GM18502 (cell line): ENCODE results near the gene TUBG2.

Experiments used
- ATAC-seq: cut with Tn5 transposase; IDR thresholded peaks from one replicate; pipeline ENCODE4 v1.9.1; 2021; ENCODE audit warnings: mild to moderate bottlenecking; ENCODE audit not compliant: unreplicated experiment, poor library complexity

TUBG2 gene

DNA sequence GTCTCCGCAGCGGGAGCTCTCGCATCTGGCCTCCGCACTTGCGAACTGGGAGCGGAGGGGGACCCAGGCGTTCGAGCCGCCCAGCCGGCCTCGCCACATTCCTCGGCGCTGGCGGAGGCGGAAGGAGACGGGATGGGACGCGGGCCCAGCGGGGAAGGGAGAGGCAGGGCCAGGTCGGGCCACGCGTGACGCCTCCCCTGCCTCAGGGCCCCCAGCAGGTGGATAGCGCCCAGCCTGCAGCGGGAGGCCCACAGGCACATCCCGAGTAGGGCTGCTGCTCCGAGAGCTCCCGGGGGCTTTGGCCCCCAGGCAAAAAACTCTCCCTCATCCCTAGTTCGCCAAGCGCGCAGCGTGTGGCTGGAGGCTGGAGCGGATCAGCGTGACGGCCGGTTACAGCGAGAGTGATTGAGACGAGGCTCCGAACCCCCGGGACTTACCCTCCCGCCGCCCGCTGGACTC, 16.9 kb downstream of the TUBG2 start:
- no peak for ATAC-seq

DNA sequence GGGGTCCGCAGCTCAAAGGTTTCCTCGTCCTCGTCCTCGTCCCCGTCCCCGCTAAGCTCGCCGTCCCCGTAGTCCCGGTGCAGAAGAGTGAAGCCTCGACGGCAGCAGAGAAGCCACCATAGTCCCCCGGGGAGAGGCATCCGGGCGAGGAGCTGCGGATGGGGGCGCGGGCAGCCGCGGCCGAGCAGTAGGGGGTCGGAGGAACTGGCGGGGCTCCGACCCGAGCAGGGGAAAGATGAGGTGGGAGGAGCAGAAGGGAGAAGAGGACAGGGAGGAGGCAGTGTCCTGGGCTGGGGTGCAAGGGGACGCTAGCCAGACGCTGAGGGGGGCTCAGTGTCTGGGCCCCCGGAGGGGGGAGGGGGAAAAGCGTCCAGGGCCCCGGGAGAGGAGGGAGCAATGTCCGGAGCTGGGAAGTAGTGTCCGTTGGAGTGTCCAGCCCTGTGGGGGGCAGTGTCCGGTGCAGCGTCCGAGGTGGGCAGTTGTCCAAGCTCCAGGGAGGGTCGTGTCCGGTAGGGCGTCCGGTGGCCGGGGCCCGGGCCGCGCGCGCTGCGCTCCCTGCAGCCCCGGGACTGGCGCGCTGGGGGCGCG, 17.4 kb downstream of the TUBG2 start, which contains the start of gene PLEKHH3:
Gene PLEKHH3 (minus strand): TSS at position 571 of the 588 bp plus-strand sequence. CDS start 431 bp downstream, at position 140.
- ATAC-seq, result no peak

DNA sequence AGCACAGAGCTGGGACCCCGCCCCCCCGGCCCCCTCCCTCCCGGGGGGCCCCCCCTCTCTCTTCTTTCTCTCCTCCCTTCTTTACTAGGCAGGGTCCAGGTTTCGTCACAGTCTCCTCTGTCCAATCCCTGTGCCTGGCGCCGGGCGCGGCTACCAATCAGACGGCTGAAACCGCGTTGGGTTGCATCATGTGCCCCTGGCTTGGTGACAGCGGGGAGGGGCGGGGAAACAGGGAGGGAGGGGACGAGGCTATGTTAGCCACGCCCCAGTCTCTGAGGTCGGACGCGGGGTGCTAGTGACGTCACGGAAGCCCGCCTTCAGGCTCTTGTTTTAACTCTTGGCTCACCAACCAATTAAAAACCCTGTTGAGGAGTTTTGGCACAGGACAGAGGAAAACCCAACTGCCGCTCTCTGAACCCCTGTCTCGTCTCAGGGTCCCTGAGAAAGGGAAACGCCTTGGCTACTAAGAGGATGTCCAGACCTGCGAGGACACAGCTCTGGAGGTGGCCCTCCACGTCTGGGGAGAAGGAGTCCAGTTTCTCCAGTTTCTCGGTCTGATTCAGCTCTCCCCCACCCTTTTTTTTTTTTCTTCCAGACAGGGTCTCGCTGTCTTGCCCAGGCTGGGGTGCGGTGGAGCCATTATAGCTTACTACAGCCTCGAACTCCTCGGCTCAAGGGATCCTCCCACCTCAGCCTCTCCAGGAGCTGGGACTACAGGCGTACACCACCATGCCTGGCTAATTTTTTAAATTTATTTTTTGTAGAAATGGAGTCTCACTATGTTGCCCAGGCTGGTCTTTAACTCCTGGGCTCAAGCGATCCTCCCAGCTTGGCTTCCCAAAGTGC, 18.2 kb downstream of the TUBG2 start:
- peak; percentile 55 for ATAC-seq

DNA sequence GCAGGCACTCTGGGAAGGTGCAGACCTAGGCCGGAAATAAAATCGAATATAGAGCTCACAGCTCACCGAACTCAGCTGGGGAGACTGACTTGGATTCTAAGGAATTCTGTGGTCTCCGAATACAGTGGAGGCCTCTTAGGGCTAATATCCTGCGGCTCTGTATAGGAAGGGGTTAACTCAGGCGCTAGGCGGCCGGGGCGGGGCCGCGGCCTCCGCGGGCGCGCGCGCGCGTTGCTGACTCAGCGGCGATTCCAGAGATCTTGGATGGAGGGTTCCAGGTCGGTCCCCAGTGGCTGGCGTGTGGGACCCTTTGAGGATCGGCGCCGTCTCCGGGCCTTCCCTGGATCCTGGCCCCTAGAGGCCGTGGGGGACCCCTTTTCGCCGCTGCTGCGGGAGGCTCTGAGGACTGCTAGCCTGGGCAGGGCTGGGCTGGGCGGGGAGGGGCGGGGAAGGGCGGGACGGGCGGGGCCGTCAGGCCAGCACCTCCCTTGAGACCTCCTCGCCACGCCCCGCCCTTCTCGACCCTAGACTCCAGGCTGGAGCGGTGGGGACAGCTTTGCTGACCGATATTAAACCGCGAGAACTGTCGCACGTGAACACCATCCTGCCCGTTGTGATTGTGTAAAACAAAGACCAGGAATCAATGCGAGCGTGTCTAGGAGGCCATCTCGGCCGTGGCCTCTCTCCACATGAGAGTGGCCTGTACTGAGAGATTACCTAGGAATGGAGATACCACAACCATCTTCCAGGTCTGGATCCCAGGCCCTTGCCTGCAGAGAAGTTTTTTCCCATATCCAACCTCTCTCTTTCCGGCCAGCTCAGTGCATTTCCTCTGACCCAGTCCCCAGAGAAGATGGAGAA, 19.1 kb downstream of the TUBG2 start:
- ATAC-seq, result peak; percentile 21

DNA sequence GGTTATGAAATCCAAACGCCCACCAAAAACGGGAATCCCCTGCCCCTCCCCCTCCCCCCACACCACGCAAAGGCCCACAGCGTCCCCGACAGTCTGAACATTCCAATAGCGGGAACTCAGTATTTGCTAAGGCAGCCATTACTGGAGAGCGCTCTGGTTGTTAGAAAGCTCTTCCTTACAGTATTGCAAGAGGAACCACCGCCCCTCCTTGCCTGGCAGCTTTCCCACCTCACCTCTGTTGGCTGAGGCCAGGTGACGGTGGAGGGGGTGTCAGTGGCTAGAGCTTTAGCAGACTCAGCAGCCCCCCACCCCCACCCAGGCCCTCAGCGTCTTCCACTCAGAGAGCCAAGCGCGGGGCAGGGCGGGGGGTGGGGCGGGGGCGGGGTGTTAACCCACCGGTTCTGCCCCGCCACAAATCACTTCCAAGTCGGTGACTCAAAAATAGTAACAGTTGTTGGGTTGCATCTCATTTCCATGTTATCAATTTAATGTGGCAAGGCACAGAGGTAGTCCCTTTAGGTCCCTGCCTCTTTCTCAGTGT, 19.9 kb downstream of the TUBG2 start:
- no peak for ATAC-seq

DNA sequence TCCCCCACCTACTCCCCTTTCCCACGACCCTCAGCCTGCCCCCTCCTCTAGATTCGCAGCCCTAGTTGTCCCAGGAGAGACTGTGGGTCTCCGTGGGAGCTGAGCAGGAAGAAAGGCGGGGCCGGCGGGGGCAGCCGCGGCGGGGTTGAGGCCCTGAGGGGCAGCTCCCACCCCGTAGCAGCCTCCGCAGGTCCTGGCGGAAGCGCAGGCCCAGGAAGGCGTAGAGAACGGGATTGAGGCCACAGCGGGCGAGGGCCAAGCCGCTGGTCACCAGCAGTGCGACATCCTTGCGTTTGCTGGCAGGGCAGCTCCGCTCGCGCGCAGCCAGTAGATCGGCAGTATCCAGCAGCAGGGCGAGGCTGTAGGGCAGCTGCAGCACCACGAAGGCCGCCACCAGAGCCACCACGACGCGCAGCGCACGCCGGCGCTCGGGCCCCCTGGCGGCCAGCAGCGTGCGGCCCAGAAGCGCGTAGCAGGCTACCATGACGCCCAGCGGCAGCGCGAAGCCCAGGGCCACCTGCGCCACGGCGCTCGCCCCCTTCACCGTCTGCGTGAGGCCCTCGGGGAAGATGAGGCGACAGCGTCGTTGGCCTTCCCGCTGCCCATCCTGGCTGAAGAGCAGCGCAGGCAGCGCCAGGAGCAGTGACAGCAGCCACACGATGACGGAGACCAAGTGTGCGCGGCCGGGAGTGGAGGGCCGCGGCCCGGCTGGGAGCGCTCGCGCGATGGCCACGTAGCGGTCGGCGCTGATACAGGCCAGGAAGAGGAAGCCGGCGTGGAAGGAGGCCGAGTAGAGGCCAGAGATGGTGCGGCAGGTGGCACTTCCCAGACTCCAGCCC, 20.6 kb downstream of the TUBG2 start:
- peak; percentile 27 for ATAC-seq

DNA sequence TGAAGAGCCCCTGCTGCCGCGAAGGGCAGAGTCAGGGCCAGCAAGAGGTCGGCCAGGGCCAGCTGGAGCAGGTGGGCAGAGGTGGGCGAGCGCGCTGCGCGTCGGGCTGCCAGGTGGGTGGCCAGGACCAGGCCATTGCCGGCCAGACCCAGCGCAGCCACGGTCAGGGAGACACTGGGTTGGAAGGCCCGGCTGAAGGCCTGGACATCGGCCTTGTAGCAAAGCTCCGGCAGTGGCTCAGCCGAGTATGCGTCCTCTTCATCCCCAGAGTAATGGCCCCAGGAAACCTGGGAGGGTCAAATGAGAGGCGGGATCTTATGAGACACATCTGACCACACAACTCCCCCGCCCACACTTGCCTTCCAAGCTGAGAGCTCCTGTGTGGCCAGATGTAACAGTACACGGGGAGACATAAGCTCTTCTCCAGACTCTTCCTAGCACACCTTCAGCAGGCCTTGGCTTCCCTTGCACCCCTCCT, 21.3 kb downstream of the TUBG2 start:
- ATAC-seq, result no peak

DNA sequence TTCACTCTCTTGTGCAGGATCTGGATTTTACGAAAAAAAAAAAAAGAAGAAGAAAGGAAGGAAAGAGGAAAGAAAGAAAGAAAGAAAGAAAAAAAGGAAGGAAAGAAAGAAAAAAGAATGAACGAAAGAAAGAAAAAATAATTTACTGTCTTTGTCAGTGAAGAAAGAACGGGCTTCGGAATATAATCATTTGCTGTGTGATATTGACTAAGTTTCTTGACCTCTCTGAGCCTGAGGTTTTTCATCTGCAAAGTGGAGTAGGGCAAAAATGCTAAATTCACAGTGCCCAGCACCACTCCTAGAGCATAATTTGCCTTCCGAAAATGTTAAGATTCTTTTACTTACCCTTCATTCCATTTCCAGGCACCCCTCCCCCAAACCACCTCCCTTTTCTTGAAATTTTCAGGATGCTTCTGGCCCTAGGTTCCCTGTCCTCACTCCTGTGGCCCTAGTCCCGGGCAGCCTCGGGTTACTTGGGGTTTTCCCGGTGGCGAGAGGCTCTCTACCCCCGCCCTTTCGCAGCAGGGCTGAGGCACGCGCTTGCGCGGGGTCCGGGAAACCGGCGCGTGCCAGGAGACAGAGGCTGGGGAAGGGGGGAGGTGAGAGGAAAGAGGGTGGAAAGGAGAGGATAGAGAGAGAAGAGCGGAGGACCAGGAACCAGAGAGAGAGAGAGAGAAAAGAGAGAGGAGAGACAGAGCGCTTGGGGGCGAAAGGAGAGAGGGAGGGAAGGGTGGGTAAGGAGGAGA, 23.1 kb downstream of the TUBG2 start, which contains the start of gene CNTNAP1:
Gene CNTNAP1 (plus strand): TSS at position 556 of the 746 bp plus-strand sequence. CDS start 299 bp downstream, outside the sequence.
- no peak for ATAC-seq

DNA sequence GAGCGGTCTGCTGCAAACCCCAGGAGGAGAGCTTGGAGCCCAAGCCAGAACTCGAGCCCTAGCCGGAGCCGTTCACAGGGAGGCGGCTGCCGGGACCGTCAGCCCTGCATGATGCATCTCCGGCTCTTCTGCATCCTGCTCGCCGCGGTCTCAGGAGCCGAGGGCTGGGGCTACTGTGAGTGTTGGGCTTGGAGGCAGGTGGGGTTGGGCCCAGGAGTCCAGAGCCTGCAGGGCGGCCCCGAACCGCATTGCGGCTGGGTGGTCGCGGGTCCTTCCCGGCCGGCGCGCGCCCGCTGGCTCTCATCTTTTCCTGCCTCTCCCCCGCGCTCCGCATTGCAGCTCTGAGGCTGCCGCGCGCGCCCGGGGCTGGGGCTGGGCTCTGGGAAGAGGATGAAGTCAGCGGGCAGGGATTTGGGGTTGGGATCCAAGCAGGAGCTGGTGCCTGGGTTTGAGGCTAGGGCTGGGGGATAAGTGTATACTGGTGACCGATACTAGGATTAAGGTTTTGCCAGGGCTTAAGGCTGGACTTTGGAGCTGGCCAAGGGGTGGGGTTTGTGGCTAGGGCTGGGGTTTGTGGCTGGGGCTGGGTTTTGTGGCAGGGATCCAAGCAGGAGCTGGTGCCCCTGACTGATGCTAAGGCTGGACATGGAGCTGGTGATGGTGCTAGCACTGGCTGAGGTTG, 23.8 kb downstream of the TUBG2 start:
- no peak for ATAC-seq

DNA sequence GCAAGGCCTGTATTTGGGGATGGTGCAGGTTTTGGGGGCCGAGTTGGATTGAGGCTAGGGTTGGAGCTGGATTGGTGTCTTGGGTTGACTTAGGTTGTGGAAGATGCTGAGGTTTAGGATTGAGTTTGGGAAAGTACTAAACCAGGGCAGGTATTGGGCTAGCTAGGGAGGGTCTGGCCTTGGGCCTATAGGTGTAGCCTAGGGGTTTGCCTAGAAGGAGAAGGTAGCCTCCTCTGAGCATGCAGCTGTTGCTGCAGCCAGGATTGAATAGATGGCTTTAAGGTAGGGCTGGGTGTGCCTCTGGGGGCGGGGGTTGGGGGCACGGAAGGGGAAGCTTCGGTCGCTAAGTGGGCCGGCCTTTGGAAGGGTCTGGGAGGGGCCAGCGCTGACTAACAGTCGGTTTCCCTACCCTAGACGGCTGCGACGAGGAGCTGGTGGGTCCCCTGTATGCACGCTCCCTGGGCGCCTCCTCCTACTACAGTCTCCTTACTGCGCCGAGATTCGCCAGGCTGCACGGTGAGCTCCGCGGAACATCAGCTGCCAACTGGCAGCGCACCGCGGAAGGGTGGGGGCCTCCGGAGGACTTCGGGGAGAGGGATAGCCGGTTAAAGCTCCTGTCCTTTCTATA, 24.4 kb downstream of the TUBG2 start:
- ATAC-seq, result no peak

DNA sequence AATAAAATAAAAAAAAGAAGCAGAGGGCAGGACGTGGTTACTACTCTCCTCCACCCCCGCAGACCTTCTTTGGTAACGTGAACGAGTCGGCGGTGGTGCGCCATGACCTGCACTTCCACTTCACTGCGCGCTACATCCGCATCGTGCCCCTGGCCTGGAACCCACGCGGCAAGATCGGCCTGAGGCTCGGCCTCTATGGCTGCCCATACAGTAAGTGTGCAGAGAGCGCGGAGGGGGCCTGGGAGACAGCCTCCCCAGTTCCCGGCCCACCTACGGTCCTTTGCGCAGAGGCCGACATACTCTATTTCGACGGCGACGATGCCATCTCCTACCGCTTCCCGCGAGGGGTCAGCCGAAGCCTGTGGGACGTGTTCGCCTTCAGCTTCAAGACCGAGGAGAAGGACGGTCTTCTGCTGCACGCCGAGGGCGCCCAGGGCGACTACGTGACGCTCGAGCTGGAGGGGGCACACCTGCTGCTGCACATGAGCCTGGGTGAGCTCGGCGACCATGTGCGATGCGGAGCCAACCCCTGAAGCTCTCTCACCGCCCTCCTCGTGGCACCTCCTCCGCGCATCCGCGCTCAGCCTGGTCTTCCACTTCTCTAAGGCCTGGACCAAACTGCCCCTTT, 26.0 kb downstream of the TUBG2 start:
- ATAC-seq, result no peak

DNA sequence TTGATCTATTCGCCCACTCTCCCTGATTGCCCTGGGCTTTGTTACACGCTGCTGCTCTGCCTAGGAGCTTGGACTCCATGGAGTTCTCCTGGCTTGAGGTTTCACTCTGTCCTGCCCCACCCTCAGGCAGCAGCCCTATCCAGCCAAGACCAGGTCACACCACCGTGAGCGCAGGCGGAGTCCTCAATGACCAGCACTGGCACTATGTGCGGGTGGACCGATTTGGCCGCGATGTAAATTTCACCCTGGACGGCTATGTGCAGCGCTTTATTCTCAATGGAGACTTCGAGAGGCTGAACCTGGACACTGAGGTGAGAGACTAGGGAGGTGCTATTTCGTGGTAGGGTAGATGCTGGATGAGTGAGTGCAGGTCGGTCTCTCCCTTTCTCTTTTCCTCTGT, 26.7 kb downstream of the TUBG2 start:
- ATAC-seq, result no peak

DNA sequence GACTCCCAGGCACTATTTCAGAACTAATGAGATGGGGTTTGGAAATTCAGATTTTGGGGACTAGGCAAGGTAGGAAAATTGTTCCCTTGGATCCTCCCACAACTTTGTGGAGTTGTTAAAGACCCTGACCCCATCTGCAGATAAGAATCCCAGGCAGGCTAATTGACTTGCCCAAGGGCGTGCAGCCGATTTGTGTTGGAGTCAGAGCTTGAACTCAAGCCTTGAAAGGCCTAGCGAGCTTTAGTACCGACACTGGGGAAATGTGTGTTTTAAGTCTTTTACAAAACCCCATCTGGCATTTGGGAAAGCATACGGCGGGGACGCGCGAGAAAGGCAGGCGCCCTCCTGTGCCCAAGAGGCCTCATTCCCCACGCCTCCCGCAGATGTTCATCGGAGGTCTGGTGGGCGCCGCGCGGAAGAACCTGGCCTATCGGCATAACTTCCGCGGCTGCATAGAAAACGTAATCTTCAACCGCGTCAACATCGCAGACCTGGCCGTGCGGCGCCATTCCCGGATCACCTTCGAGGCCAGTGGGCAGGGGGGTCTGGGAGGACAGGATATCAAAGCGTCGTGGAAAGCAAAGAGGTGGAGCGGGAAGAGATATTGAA, 27.5 kb downstream of the TUBG2 start:
- ATAC-seq, result no peak

DNA sequence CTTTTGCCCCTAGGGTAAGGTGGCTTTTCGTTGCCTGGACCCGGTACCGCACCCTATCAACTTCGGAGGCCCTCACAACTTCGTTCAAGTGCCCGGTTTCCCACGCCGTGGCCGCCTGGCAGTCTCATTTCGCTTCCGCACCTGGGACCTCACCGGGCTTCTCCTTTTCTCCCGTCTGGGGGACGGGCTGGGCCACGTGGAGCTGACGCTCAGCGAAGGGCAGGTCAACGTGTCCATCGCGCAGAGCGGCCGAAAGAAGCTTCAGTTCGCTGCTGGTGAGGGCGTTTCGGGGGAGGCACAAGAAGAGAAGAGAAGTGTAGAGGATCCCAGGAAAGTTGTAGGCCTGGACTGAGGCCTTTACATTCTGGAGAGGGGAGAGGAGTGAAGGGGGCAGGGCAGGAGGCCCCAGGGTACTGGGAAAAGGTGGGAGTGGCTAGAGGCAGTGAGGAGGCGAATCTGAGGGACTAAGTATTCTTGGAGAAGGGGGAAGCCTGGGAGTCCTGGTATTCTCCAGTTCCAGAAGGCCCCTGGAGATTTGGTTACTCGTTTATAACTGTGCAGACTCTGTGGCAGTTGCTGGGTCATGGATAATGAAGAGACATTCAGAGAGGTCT, 28.7 kb downstream of the TUBG2 start:
- ATAC-seq, result no peak

DNA sequence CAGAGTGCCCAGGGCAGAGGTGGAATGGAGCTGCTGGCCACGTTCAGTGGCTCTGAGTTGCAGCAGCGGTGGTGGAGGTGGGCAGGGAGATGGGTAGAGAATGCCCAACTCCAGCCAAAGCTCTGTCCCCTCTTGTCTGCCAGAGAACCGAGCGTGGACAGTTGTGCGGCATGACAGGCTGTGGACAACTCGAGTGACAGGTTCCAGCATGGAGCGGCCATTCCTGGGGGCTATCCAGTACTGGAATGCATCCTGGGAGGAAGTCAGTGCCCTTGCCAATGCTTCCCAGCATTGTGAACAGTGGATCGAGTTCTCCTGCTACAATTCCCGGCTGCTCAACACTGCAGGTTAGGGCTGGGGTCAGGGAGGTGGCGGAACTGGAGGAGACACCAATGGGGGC, 31.5 kb downstream of the TUBG2 start:
- ATAC-seq, result no peak

DNA sequence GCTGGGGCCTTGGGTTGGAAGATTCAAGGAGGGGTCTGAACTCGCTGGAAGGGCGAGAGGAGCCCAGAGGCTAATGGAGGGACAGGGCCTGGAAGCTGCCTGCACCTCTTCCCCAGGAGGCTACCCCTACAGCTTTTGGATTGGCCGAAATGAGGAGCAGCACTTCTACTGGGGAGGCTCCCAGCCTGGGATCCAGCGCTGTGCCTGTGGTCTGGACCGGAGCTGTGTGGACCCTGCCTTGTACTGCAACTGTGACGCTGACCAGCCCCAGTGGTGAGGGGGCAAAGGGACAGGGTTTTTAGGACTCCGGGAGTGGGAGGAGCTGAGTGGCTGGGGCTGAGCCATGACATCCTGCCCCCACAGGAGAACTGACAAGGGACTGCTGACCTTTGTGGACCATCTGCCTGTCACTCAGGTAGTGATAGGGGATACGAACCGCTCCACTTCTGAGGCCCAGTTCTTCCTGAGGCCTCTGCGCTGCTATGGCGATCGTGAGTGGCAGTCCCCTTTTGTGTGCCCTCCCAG, 32.0 kb downstream of the TUBG2 start:
- ATAC-seq, result no peak
